HepG2 (cell line): ENCODE results near the gene PFKFB4.

Experiments used
- ADNP ChIP-seq: sonication (generic); formaldehyde crosslinking; IDR thresholded peaks from 2 replicates; pipeline ENCODE4 v1.4.0; 2020; ENCODE audit warnings: missing genetic modification reagents
- CTCF ChIP-seq: sonication (generic); formaldehyde crosslinking; IDR thresholded peaks from 2 replicates; pipeline ENCODE4 v1.5.0; 2020; ENCODE audit warnings: mild to moderate bottlenecking, missing genetic modification reagents, moderate library complexity
- ETV6 ChIP-seq: sonication (generic); formaldehyde crosslinking; conservative IDR thresholded peaks from 2 replicates; pipeline ENCODE4 v1.4.0; 2020; ENCODE audit warnings: missing genetic modification reagents
- MTA3 ChIP-seq: sonication (generic); formaldehyde crosslinking; IDR thresholded peaks from 2 replicates; pipeline ENCODE4 v1.4.0; 2020; ENCODE audit warnings: missing genetic modification reagents
- SP1 ChIP-seq, 2 experiments: fragments of 450-650 bp in 1 of 2; sonication (generic) in 1 of 2; formaldehyde crosslinking in 1 of 2; IDR thresholded peaks; 2 replicates each; pipeline versions ENCODE4 v1.4.0 to v1.6.1; 2016 to 2020; ENCODE audit warnings: missing genetic modification reagents in 1 of 2
- SP2 ChIP-seq: sonication (generic); formaldehyde crosslinking; IDR thresholded peaks from 2 replicates; pipeline ENCODE4 v1.5.1; 2020; ENCODE audit warnings: mild to moderate bottlenecking, missing genetic modification reagents

GRCh38 chr3:48536116-48536515, 20.5 kb downstream of the PFKFB4 start:
- no peak for TF ChIP-seq SP1 (IDR thresholded peaks at IDR 0.05)
- no peak for TF ChIP-seq SP1 (CRISPR knock-in tag; IDR thresholded peaks at IDR 0.05)
- TF ChIP-seq ETV6 (CRISPR knock-in tag) = no peak
- TF ChIP-seq ADNP (CRISPR knock-in tag) = no peak
- no peak for TF ChIP-seq SP2 (CRISPR knock-in tag)
- TF ChIP-seq CTCF (CRISPR knock-in tag) = no peak
- no peak for TF ChIP-seq MTA3 (CRISPR knock-in tag)
